Lung (tissue), 12 donors: ENCODE measurements around the gene LRIG1. TPM values are rescaled to one million over a fixed set of nuclear protein-coding genes. Genes with fewer than 3 reads are reported as not detected.
"Not testable (repeated sequence)": the region's sequence is repeated elsewhere in the genome, so short reads cannot be mapped to it uniquely, and the experiment has no call there.

Experiments
- ATAC-seq: fragments of 200-7000 bp; cut with Tn5 transposase; one replicate; pipeline ENCODE4 v1.9.1; 2020; ENCODE audit warnings: moderate number of reproducible peaks; ENCODE audit not compliant: insufficient read depth, low FRiP score
- DNase-seq, 3 donors: peaks; one replicate each; pipeline ENCODE4 v3.0.0-alpha.2; 2013 to 2017
- H3K27ac ChIP-seq, 2 donors: one replicate each; pipeline ENCODE4 v1.5.1; 2013; ENCODE audit warnings: mild to moderate bottlenecking in 2 of 2, moderate library complexity in 2 of 2, control low read depth in 1 of 2, inconsistent platforms in 1 of 2, low read depth in 1 of 2, low read length in 1 of 2
- H3K27me3 ChIP-seq, 3 donors: one replicate each; pipeline ENCODE4 v1.5.1; 2013; ENCODE audit warnings: low read length in 2 of 3; ENCODE audit not compliant: control insufficient read depth in 3 of 3, insufficient read depth in 3 of 3
- H3K36me3 ChIP-seq, 4 donors: one replicate each; pipeline ENCODE4 v1.5.1; 2013; ENCODE audit warnings: low read length in 4 of 4, mild to moderate bottlenecking in 1 of 4, moderate library complexity in 1 of 4; ENCODE audit not compliant: control insufficient read depth in 4 of 4, insufficient read depth in 4 of 4
- H3K4me1 ChIP-seq, 5 donors: one replicate each; pipeline ENCODE4 v1.5.1; 2013; ENCODE audit warnings: low read length in 5 of 5, mild to moderate bottlenecking in 2 of 5, moderate library complexity in 1 of 5; ENCODE audit not compliant: control insufficient read depth in 5 of 5, insufficient read depth in 5 of 5
- H3K4me3 ChIP-seq: one replicate; pipeline ENCODE4 v1.5.1; 2013; ENCODE audit warnings: mild to moderate bottlenecking, control low read depth, moderate library complexity
- H3K9ac ChIP-seq, 2 donors: one replicate each; pipeline ENCODE4 v1.5.1; 2013; ENCODE audit warnings: low read length in 2 of 2, control low read depth in 1 of 2; ENCODE audit not compliant: insufficient read depth in 1 of 2
- H3K9me3 ChIP-seq, 4 donors: one replicate each; pipeline ENCODE4 v1.5.1; 2013; ENCODE audit warnings: low read length in 3 of 4, mild to moderate bottlenecking in 1 of 4, moderate library complexity in 1 of 4; ENCODE audit not compliant: control insufficient read depth in 4 of 4, insufficient read depth in 3 of 4
- CTCF ChIP-seq: IDR thresholded peaks from 2 replicates; pipeline ENCODE4 v1.5.1; 2012; ENCODE audit warnings: mild to moderate bottlenecking; ENCODE audit errors: control extremely low read depth, extremely low read depth
- WGBS, 2 donors: extraction: QIAGEN DNeasy Blood & Tissue Kit; methylation state at CpG; one replicate each; pipeline ENCODE4 v1.1.7; 2013; 5-methylcytosine and 5-hydroxymethylcytosine counted together
- polyA plus RNA-seq, 2 donors: library from polyadenylated mRNA; stranded (reverse); fragments of 200-250 nt; gene quantifications; one replicate each; pipeline ENCODE4 v1.2.1, GENCODE V29; 2013
- total RNA-seq, 2 donors: library from RNA; depleted of rRNA in 1 of 2; stranded (reverse); fragments of >200 nt in 1 of 2; gene quantifications; one replicate each; pipeline ENCODE4 v1.2.1, GENCODE V29; 2014 to 2021
- donor health status: control.
- donor health status: control.
- donor health status: Bipolar disorder and iron deficiency.
- donor health status: healthy.
- donor health status: DM: yes; HTN: yes; CAD: no.

LRIG1 gene
- total and polyA plus RNA-seq, 4 donors: 21.9 to 97.4 (median 42.2) TPM

DNA sequence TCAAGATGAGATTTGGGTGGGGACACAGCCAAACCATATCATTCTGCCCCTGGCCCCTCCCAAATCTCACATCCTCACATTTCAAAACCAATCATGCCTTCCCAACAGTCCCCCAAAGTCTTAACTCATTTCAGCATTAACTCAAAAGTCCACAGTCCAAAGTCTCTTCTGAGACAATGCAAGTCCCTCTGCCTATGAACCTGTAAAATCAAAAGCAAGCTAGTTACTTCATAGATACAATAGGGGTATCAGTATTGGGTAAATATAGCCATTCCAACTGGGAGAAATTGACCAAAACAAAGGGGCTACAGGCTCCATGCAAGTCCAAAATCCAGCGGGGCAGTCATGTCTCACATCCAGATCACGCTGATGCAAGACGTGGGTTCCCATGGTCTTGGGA is 79.7 kb downstream of the LRIG1 start:
- not testable (repeated sequence) for ATAC-seq
- peaks cover 0 to 32% (median 17%) of the 10 kb centered on the region in 5 donors for H3K4me1 ChIP-seq

GRCh38 chr3:66419036-66419435 is 81.8 kb downstream of the LRIG1 start:
- Histone ChIP-seq H3K9me3 (peaks cover 0 to 8% (median 3%) of the 10 kb centered on the region in 4 donors), H3K36me3 (peaks cover 0 to 8% (median 1%) of the 10 kb centered on the region in 4 donors), H3K4me3 (no peak overlapping the region), H3K9ac (no peak overlapping the region), H3K27me3 (no peaks in the 10 kb centered on the region), H3K27ac (peak overlapping the region in 1 of 2 donors; percentile 52), H3K4me1 (peaks cover 0 to 13% (median 6%) of the 10 kb centered on the region in 5 donors)
- ATAC-seq (no peak), DNase-seq (no peak)
- WGBS, 2 donors: 83 to 93% methylated on average over 14 of the region's 14 CpGs
- no peak for TF ChIP-seq CTCF

More for the DNA sequence above, 79.7 kb downstream of the LRIG1 start:
- H3K27me3 ChIP-seq, H3K4me3 ChIP-seq, H3K27ac ChIP-seq, H3K9me3 ChIP-seq, H3K9ac ChIP-seq, DNase-seq, H3K36me3 ChIP-seq: not testable (repeated sequence)
- 97% methylated on average over 3 of the region's 3 CpGs for WGBS, 2 donors

GRCh38 chr3:66418475-66418931 is 82.3 kb downstream of the LRIG1 start:
- 46 to 70% methylated on average over 12 of the region's 12 CpGs for whole genome bisulfite sequencing, 2 donors
- Histone ChIP-seq H3K9ac (no peak overlapping the region), H3K27me3 (no peaks in the 10 kb centered on the region), H3K36me3 (peaks cover 0 to 8% (median 1%) of the 10 kb centered on the region in 4 donors), H3K4me3 (no peak overlapping the region), H3K9me3 (peaks cover 0 to 8% (median 3%) of the 10 kb centered on the region in 4 donors), H3K27ac (peak overlapping the region in 1 of 2 donors; percentile 20), H3K4me1 (peaks cover 0 to 13% (median 6%) of the 10 kb centered on the region in 5 donors)
- DNase-seq: peak; percentile 38 to 63 (median 43)
- peak; percentile 88 for ATAC-seq
- peak; percentile 11 for TF ChIP-seq CTCF

DNA sequence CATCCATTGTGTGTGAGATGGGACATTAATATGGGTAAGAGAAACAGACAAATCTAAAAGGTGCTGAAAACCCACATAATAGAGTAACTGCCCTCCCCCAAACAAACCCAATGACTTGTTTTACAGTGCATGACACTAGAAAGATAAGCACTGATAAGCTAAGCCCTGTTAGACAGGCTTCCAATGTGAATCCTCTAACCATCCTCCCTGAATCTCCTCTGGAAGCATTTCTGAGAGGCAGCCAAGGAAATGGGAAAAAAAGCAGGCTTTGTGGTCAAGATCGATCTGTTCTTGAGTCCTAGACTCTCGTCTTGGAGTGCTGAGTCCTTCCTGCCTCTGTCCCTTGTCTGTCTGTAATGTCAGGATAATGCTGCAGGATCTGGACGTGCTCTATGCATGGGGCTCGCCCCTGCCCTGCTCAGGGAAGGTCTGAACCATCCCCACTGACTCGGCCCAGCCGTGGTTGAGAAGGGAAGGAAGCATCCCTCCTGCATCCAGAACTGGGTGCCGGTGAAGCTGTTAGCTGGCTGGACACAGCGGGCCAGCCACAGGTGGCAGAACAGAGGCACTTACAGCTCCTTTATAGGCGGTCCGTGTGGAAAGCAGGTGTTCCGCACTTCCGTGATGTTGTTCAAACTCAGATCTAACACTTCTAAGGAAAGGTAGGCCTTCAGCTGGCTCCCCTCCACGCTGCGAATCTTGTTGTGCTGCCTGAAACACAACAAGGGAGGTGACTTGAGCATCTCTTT is 84.1 kb downstream of the LRIG1 start:
- Histone ChIP-seq H3K27ac (peak overlapping the region; percentile 2 to 4), H3K27me3 (no peaks in the 10 kb centered on the region), H3K9me3 (peaks cover 0 to 6% (median 2%) of the 10 kb centered on the region in 4 donors), H3K4me3 (no peak overlapping the region), H3K36me3 (peaks cover 0 to 22% (median 4%) of the 10 kb centered on the region in 4 donors), H3K4me1 (peaks cover 0 to 13% (median 6%) of the 10 kb centered on the region in 5 donors), H3K9ac (no peak overlapping the region)
- 82 to 83% methylated on average over 14 of the region's 14 CpGs for WGBS, 2 donors
- ATAC-seq: no peak
- no peak for TF ChIP-seq CTCF
- no peak for DNase-seq
